K562 (cell line): ENCODE data around the gene ZRANB1.

ENCODE experiments used
- BHLHE40 ChIP-seq: IDR thresholded peaks from 2 replicates; pipeline ENCODE4 v1.6.1; 2011; ENCODE audit warnings: low read length, improper control_type of control experiment
- CEBPG ChIP-seq, 3 experiments: fragments of 200-800 bp in 1 of 3; sonication (Bioruptor generic) in 1 of 3; sonication (generic) in 1 of 3; formaldehyde crosslinking in 1 of 3; IDR thresholded peaks in 2 of 3; conservative IDR thresholded peaks in 1 of 3; 2 replicates each; pipeline versions ENCODE4 v1.6.1 to v1.8.0; 2016 to 2022; ENCODE audit warnings: missing compliant biosample characterization in 2 of 3, missing genetic modification characterization in 2 of 3, mild to moderate bottlenecking in 1 of 3, missing genetic modification reagents in 1 of 3
- CTCF ChIP-seq, 3 experiments: IDR thresholded peaks in 2 of 3; conservative IDR thresholded peaks in 1 of 3; 2 replicates each; pipeline ENCODE4 v1.5.1; 2011 to 2012; ENCODE audit warnings: low read length in 3 of 3, mild to moderate bottlenecking in 3 of 3, control low read depth in 2 of 3, improper control_type of control experiment in 1 of 3, inconsistent platforms in 1 of 3, low read depth in 1 of 3, mixed read lengths in 1 of 3, moderate library complexity in 1 of 3; ENCODE audit not compliant: insufficient read depth in 2 of 3
- ELF1 ChIP-seq: fragments of 200-800 bp; sonication (Bioruptor generic); IDR thresholded peaks from 2 replicates; pipeline ENCODE4 v1.6.1; 2016; ENCODE audit warnings: missing genetic modification characterization, missing compliant biosample characterization
- HCFC1 ChIP-seq: IDR thresholded peaks from 2 replicates; pipeline ENCODE4 v1.6.1; 2012; ENCODE audit warnings: low read depth, low read length, improper control_type of control experiment
- NFATC3 ChIP-seq: fragments of 450-650 bp; IDR thresholded peaks from 2 replicates; pipeline ENCODE4 v1.6.1; 2017; ENCODE audit warnings: mild to moderate bottlenecking
- NR2C2 ChIP-seq, 2 experiments: fragments of 200-800 bp in 1 of 2; sonication (Bioruptor generic) in 1 of 2; sonication (generic) in 1 of 2; formaldehyde crosslinking in 1 of 2; IDR thresholded peaks; 2 replicates each; pipeline versions ENCODE4 v1.6.1 to v1.8.0; 2016 to 2022; ENCODE audit warnings: mild to moderate bottlenecking in 1 of 2, missing compliant biosample characterization in 1 of 2, missing genetic modification characterization in 1 of 2, missing genetic modification reagents in 1 of 2
- POLR2A ChIP-seq: fragments of 450-650 bp; conservative IDR thresholded peaks from 2 replicates; pipeline ENCODE4 v1.6.1; 2016
- POLR2H ChIP-seq: IDR thresholded peaks from 2 replicates; pipeline ENCODE4 v1.6.1; 2016; ENCODE audit warnings: missing genetic modification characterization, low read depth, mild to moderate bottlenecking, control low read depth, missing compliant biosample characterization, moderate library complexity
- REST ChIP-seq, 2 experiments: fragments of 450-650 bp; formaldehyde crosslinking in 1 of 2; IDR thresholded peaks; 2 replicates each; pipeline versions ENCODE4 v1.4.0 to v1.6.1; 2014 to 2020; ENCODE audit warnings: mild to moderate bottlenecking in 2 of 2, borderline replicate concordance in 1 of 2, low read depth in 1 of 2
- ZNF668 ChIP-seq: fragments of 250-450 bp; sonication (Bioruptor Pico); IDR thresholded peaks from 2 replicates; pipeline ENCODE4 v1.8.0; 2022; ENCODE audit warnings: mild to moderate bottlenecking, inconsistent platforms
- TF ChIP-seq, protein P1 (sequence below), 2 experiments: fragments of 450-650 bp in 1 of 2; sonication (generic) in 1 of 2; formaldehyde crosslinking in 1 of 2; IDR thresholded peaks; 2 replicates each; pipeline versions ENCODE4 v1.7.1 to v1.9.0; 2016 to 2022; ENCODE audit warnings: inconsistent platforms in 1 of 2, mild to moderate bottlenecking in 1 of 2, missing genetic modification reagents in 1 of 2

GRCh38 chr10:124892905-124893304, 49.0 kb upstream of the ZRANB1 start:
- TF ChIP-seq CTCF (IDR thresholded peaks at IDR 0.05 in 2 of 3, conservative IDR thresholded peaks at IDR 0.05 in 1 of 3; ENCODE audit: insufficient read depth in 2 of 3, low read depth in 1 of 3, low read length in 3 of 3), result no peak
- no peak for TF ChIP-seq POLR2H (tag)
- TF ChIP-seq BHLHE40, result no peak
- no peak for TF ChIP-seq NR2C2 (CRISPR knock-in tag; IDR thresholded peaks at IDR 0.05)
- TF ChIP-seq NR2C2 (tag; IDR thresholded peaks at IDR 0.05), result no peak
- no peak for TF ChIP-seq REST (IDR thresholded peaks at IDR 0.05; ENCODE audit: borderline replicate concordance)
- TF ChIP-seq REST (CRISPR knock-in tag; IDR thresholded peaks at IDR 0.05; ENCODE audit: low read depth), result no peak
- no peak for TF ChIP-seq NFATC3
- no peak for TF ChIP-seq HCFC1
- no peak for TF ChIP-seq POLR2A
- no peak for TF ChIP-seq ELF1
- TF ChIP-seq, protein P1, sequence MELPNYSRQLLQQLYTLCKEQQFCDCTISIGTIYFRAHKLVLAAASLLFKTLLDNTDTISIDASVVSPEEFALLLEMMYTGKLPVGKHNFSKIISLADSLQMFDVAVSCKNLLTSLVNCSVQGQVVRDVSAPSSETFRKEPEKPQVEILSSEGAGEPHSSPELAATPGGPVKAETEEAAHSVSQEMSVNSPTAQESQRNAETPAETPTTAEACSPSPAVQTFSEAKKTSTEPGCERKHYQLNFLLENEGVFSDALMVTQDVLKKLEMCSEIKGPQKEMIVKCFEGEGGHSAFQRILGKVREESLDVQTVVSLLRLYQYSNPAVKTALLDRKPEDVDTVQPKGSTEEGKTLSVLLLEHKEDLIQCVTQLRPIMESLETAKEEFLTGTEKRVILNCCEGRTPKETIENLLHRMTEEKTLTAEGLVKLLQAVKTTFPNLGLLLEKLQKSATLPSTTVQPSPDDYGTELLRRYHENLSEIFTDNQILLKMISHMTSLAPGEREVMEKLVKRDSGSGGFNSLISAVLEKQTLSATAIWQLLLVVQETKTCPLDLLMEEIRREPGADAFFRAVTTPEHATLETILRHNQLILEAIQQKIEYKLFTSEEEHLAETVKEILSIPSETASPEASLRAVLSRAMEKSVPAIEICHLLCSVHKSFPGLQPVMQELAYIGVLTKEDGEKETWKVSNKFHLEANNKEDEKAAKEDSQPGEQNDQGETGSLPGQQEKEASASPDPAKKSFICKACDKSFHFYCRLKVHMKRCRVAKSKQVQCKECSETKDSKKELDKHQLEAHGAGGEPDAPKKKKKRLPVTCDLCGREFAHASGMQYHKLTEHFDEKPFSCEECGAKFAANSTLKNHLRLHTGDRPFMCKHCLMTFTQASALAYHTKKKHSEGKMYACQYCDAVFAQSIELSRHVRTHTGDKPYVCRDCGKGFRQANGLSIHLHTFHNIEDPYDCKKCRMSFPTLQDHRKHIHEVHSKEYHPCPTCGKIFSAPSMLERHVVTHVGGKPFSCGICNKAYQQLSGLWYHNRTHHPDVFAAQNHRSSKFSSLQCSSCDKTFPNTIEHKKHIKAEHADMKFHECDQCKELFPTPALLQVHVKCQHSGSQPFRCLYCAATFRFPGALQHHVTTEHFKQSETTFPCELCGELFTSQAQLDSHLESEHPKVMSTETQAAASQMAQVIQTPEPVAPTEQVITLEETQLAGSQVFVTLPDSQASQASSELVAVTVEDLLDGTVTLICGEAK (IDR thresholded peaks at IDR 0.05), result no peak
- TF ChIP-seq, protein P1 (CRISPR knock-in tag; IDR thresholded peaks at IDR 0.05), result no peak
- no peak for TF ChIP-seq CEBPG (CRISPR knock-in tag; IDR thresholded peaks at IDR 0.05)
- no peak for TF ChIP-seq CEBPG (tag; conservative IDR thresholded peaks at IDR 0.05 in 1 of 2, IDR thresholded peaks at IDR 0.05 in 1 of 2)
- TF ChIP-seq ZNF668, result no peak
